DOHH2 (cell line): ENCODE data around the gene BUD13.

ENCODE experiments used
- H3F3A ChIP-seq: fragments of 200-600 bp; sonication (generic), shearing (Covaris generic); 2 replicates; pipeline ENCODE4 v1.6.0; 2016; ENCODE audit warnings: antibody characterized with exemption, mild to moderate bottlenecking; ENCODE audit not compliant: control insufficient read depth, insufficient read depth
- H3K27ac ChIP-seq: fragments of 200-600 bp; sonication (generic); 2 replicates; pipeline ENCODE4 v1.5.1; 2014; ENCODE audit warnings: low read depth, mild to moderate bottlenecking, low read length, moderate library complexity
- H3K27me3 ChIP-seq: fragments of 200-600 bp; sonication (generic); 2 replicates; pipeline ENCODE4 v1.6.1; 2014; ENCODE audit warnings: mild to moderate bottlenecking, low read length, mixed read lengths; ENCODE audit not compliant: control insufficient read depth
- H3K36me3 ChIP-seq: fragments of 200-600 bp; sonication (generic); 2 replicates; pipeline ENCODE4 v1.6.1; 2014; ENCODE audit warnings: mild to moderate bottlenecking, low read length, moderate library complexity, mixed read lengths; ENCODE audit not compliant: control insufficient read depth
- H3K4me1 ChIP-seq: fragments of 200-600 bp; sonication (generic); 2 replicates; pipeline ENCODE4 v1.6.1; 2014; ENCODE audit warnings: mild to moderate bottlenecking, low read length, mixed read lengths; ENCODE audit not compliant: control insufficient read depth
- H3K4me2 ChIP-seq: fragments of 200-600 bp; sonication (generic); 2 replicates; pipeline ENCODE4 v1.6.0; 2014; ENCODE audit warnings: mild to moderate bottlenecking, low read length, moderate library complexity
- H3K4me3 ChIP-seq: fragments of 200-600 bp; sonication (generic); 2 replicates; pipeline ENCODE4 v1.5.1; 2014; ENCODE audit warnings: mild to moderate bottlenecking, low read length, mixed read lengths
- H3K79me2 ChIP-seq: fragments of 200-600 bp; sonication (generic); 2 replicates; pipeline ENCODE4 v1.6.1; 2014; ENCODE audit warnings: mild to moderate bottlenecking, low read length, mixed read lengths; ENCODE audit not compliant: control insufficient read depth
- H3K9me2 ChIP-seq: fragments of 200-600 bp; sonication (generic); replicated peaks from 2 replicates; pipeline ENCODE4 v1.6.1; 2014; ENCODE audit warnings: mild to moderate bottlenecking, low read length, mixed read lengths; ENCODE audit not compliant: control insufficient read depth
- H3K9me3 ChIP-seq: fragments of 200-600 bp; sonication (generic); 2 replicates; pipeline ENCODE4 v1.6.1; 2014; ENCODE audit warnings: antibody characterized with exemption, low read length, mixed read lengths; ENCODE audit not compliant: control insufficient read depth, insufficient read depth
- H4K20me1 ChIP-seq: fragments of 200-600 bp; sonication (generic); 2 replicates; pipeline ENCODE4 v1.6.0; 2014; ENCODE audit warnings: low read depth, mild to moderate bottlenecking, antibody characterized with exemption, low read length, moderate library complexity; ENCODE audit not compliant: control insufficient read depth, insufficient read depth
- CTCF ChIP-seq: fragments of 200-600 bp; sonication (generic); IDR thresholded peaks from one replicate; pipeline ENCODE4 v1.5.1; 2014; ENCODE audit warnings: antibody characterized with exemption, mild to moderate bottlenecking, low read depth, low read length; ENCODE audit not compliant: poor library complexity, severe bottlenecking
- EZH2phosphoT487 ChIP-seq: fragments of 200-600 bp; sonication (generic); IDR thresholded peaks from 2 replicates; pipeline ENCODE4 v1.6.1; 2017; ENCODE audit warnings: borderline replicate concordance, mild to moderate bottlenecking, antibody characterized with exemption, low read length, moderate library complexity, mixed read lengths

The BUD13 gene

DNA sequence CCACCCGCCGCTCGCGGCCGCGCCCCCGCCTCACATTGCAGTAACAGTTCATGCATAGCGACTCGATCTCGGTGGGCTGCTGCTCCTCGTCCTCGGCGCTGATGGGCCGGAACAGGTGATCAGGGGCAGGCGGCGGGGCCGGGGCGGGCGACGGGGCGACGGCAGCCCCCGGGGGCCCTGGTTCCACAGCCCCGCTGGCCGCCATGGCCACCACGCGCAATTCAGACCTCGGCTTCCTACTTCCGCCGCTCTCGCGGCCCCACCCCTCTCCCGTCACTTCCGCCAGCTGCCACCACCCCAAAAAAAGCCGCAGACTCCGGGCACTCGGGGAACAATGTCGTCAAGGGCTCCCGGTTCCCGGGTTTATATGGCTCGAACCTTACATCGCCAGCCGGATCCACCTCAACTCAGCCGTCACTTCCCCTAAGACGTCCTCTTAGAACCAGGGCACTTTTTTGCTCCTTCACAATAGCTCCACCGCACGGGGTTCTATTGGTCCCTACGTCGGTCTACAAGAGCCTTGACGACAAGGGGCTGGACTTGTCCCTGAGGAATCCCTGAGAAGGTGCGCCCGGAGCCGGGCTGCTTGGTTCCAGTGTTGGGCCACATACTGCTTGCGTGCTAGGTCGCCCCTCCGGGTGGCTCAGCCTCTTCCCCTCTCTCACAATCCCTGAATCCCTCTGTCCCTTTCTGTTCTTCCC, 15.1 kb upstream of the BUD13 start, which contains the start of gene ZPR1:
Gene ZPR1 (minus strand): TSS at position 238 of the 701 bp plus-strand sequence. CDS start 33 bp downstream, at position 205.
- Histone ChIP-seq H3K4me3 (peak within 1 kb of the TSS; percentile 95), H3F3A (no peaks in the 10 kb centered on the region), H3K9me3 (no peaks in the 10 kb centered on the region), H3K27me3 (no peaks in the 10 kb centered on the region), H3K36me3 (peaks cover 48% of the 10 kb centered on the region), H3K4me2 (peak within 1 kb of the TSS; percentile 77), H3K27ac (no peak within 1 kb of the TSS), H3K9me2 (no peaks in the 10 kb centered on the region), H3K4me1 (peaks cover 21% of the 10 kb centered on the region), H3K79me2 (peaks cover 28% of the 10 kb centered on the region), H4K20me1 (no peaks in the 10 kb centered on the region)
- TF ChIP-seq EZH2phosphoT487: no peak
- no peak for TF ChIP-seq CTCF

GRCh38 chr11:116787436-116787785, 14.6 kb upstream of the BUD13 start:
- Histone ChIP-seq H3F3A (no peaks in the 10 kb centered on the region), H3K4me2 (peak overlapping the region; percentile 77), H4K20me1 (no peaks in the 10 kb centered on the region), H3K79me2 (peaks cover 28% of the 10 kb centered on the region), H3K4me1 (peaks cover 21% of the 10 kb centered on the region), H3K9me3 (no peaks in the 10 kb centered on the region), H3K27ac (no peak overlapping the region), H3K4me3 (peak overlapping the region; percentile 95), H3K9me2 (no peaks in the 10 kb centered on the region), H3K27me3 (no peaks in the 10 kb centered on the region), H3K36me3 (peaks cover 53% of the 10 kb centered on the region)
- TF ChIP-seq CTCF (no peak), EZH2phosphoT487 (no peak)

- Histone ChIP-seq H3K4me1 (peaks cover 21% of the 10 kb centered on the region), H4K20me1 (no peaks in the 10 kb centered on the region), H3K27ac (no peak overlapping the region), H3K79me2 (peaks cover 28% of the 10 kb centered on the region), H3K9me3 (no peaks in the 10 kb centered on the region), H3K4me2 (peak overlapping the region; percentile 77), H3K36me3 (peaks cover 57% of the 10 kb centered on the region), H3K27me3 (no peaks in the 10 kb centered on the region), H3K4me3 (peak overlapping the region; percentile 95), H3K9me2 (no peaks in the 10 kb centered on the region), H3F3A (no peaks in the 10 kb centered on the region)
- TF ChIP-seq EZH2phosphoT487 (no peak), CTCF (no peak)
These were observed 14.2 kb upstream of the BUD13 start for GRCh38 chr11:116786966-116787365.
